NCI-H146 (cell line): ENCODE data around the gene AGBL5.
"Not testable (repeated sequence)": the region's sequence is repeated elsewhere in the genome, so short reads cannot be mapped to it uniquely, and the experiment has no call there.

Experiments used
- DNase-seq: peaks from one replicate; lab custom pipeline; 2025; lab: John Stamatoyannopoulos, UW

The AGBL5 gene

GRCh38 chr2:27053321-27053720 lies 1.9 kb downstream of the AGBL5 start:
- no peak for DNase-seq

DNA sequence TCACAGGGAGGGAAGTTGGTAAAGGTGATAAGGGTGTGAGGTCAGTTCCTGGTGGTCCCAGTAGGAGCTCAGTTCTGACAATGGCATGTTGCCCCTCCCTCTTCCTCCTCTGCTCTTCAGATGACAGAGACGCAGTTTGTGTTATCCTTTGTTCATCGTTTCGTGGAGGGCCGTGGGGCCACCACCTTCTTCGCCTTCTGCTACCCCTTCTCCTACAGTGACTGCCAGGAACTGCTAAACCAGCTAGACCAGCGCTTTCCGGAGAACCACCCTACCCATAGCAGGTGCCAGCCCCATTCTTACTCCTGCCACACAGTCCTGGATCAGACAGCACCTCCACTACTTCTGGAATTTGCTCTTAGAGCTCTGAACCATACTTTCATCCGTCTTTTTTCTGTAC lies 2.3 kb downstream of the AGBL5 start:
- no peak for DNase-seq

DNA sequence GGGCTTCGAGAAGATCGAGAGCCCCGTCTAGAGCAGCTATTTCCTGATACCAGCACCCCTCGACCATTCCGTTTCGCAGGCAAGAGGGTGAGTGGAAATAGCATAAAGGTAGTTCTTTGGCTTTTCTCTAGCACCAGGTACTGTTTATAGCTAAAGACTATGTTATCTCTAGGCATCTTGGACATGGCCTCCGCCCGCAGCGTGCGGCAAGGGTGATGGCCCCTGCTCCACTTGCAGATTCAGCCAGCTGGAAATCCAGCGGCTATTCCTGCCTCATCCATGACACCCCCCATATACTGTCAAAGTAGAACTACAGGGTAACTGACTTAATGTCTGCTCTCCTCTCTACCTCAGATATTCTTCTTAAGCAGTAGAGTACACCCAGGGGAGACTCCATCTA lies 3.3 kb downstream of the AGBL5 start:
- no peak for DNase-seq

DNA sequence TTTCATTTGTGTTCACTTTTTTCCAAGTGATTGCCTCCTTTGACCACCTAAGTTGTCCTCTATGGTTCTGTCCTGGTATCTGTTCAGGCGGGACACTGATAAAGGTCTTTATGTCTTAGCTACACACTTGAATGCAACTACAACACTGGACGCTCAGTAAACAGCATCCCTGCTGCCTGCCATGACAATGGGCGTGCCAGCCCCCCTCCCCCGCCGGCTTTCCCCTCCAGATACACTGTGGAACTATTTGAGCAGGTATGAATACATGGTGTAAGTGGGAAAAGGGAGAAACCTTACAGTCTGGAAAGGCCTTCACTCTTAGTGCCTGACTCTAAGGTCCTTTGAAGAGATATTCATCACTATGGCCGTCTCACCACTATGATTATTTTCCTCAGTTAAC lies 5.7 kb downstream of the AGBL5 start:
- no peak for DNase-seq

DNA sequence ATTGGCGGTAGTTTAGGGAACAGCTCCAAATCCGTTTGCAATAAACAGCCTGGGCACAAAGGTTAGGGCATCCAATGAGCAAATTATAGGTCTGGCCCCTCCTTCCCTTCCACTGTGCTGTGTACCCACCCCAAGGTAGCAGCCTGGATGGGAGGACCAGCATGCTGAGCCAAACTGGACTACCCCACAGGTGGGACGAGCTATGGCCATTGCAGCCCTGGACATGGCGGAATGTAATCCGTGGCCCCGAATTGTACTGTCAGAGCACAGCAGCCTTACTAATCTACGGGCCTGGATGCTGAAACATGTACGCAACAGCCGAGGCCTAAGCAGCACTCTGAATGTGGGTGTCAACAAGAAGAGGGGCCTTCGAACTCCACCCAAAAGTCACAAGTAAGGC lies 6.7 kb downstream of the AGBL5 start:
- no peak for DNase-seq

DNA sequence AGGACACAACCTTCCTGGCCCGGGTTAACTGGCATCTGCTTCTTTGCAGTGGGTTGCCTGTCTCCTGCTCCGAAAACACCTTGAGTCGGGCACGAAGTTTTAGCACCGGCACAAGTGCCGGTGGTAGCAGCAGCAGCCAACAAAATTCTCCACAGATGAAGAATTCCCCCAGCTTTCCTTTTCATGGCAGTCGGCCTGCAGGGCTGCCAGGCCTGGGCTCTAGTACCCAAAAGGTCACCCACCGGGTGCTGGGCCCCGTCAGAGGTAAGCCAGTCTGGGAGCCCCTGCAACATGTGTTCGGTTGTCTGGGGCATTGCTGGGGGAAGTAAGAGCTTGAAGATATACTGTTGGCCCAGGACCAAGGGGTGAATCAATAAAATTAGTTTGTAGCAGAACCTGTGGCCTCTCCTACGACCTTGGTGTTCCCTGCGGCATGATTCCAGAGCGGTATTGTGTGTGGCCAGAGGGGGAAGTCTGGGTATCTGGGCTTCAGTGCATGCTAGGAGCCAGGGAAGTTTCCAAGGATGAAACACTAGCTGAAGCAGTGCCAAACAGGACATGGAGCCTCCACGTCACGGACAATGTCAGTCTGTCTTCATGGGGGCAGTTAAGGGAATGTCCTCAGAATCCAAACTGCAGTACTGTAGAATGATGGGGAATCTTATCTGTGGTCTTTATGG lies 7.8 kb downstream of the AGBL5 start:
- DNase-seq = no peak

DNA sequence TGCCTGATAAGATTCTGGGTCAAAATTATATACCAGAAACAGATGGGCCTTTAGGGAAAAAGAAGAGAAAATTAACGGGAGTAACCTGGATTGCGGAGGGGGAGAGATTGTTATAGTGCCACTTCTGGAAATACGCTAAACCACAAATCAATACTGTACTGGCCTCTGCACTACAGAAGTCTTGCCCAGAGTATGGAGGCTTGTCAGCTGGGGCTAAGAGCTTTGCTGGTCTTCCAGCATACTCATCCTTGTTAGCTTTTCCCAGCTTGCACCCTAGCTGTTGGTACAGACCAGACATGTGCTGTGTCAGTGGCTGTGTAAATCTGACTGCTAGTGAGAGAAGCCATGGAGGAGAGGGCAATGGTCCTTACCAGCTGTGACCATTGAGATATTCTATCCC lies 8.9 kb downstream of the AGBL5 start:
- no peak for DNase-seq

GRCh38 chr2:27065128-27065527 lies 13.7 kb downstream of the AGBL5 start:
- DNase-seq = no peak

DNA sequence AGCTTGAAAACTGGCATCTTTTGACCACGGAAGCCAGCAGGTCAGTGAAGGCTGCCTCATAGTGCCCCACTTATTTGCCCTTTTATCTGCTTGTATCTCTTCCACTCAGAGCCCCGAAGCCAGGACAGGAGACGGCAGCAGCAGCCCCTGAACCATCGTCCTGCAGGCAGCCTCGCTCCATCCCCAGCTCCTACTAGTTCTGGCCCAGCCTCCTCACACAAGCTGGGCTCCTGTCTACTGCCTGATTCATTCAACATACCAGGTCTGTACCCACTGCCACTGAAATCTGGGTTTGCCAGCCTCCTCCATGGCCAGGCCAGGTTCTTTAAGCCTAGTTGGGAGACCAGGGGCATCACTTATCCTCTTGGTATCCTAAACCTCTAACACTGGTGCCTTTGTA lies 15.9 kb downstream of the AGBL5 start:
- no peak for DNase-seq

DNA sequence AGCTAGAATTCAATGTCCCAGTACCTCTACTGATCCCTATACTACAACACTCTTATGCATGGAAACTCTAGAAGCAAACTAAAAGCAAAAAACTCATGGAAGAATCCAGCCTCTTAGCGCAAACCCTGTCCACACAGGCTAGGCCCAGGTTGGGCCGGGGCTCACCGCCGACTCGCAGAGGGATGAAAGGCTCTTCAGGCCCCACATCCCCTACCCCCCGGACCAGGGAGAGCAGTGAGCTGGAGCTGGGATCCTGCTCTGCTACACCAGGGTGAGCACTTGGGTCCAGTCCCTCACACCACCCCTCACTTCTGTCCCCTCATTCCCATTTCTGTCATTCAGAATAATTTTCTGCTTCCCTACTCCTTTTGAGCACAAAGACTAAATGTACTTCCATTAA lies 18.0 kb downstream of the AGBL5 start:
- no peak for DNase-seq

GRCh38 chr2:27069961-27070618 lies 18.6 kb downstream of the AGBL5 start:
- no peak for DNase-seq

DNA sequence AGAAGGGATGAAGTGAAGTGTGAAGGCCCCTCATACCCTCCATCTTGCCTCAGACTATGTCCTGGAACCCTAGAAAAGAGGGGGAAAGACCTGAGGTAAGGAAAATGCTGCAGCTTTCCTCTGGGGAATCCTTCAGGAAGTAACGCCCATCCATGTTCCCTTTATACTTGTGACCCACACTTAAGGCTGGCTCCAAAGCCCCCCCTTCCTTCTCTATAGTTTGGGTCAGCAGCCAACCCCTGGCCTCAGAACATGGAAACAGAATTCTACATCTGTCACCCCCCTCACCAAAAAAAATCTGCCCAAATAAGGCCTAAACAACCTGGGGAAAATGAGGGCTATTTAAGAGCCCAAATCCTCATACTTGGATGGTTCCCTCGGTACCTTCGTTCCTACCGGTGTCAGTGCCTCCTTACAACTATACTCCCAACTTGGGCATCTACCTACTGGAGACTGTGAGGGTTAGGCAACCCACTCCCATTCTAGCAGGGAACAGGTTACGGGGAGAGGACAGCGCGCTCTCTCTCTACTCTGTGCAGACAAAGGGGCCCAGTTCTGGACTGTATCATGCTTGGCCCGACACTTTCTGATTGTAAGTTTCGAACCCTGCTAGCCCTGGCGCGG lies 19.3 kb downstream of the AGBL5 start:
- no peak for DNase-seq

DNA sequence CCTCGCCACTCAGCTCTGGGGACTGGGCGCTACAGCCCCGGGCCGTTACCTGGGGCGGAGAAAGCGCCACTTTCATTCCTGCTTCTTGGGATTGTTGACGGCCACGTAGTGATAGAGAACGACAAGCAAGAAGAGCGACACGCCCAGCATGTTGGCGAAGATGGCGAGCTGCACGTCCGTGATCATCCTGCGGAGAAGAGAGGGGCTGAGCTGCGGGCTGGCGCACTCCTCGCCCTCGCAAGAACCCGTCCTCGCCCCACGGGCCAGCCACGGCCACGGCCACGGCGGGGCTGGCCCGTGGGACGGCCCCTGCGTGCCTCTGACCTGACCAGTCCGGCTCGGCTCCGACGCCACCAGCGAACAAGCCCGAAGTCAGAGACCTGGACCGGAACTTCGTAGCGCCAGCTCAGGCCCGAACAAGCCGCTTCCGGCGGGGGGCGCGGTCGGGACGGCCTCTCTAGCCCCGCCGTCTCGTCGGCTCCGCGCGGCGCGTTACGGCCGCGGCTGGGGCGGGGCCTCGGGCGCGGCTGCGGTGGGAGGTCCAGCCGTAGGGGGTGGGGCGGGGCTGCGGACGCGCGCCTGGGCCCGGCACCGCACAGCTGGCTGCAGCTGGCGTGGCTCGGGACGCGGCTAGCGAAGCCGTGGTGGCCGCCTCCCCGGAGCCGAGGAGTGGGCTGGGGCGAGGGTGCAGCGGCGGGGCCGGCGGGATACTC lies 20.0 kb downstream of the AGBL5 start, which contains the start of gene OST4:
Gene OST4, minus strand, starts transcription at position 378 of the 713 bp plus-strand sequence.
- peak; percentile 90 for DNase-seq

GRCh38 chr2:27071990-27072830 lies 20.7 kb downstream of the AGBL5 start:
- peak; percentile 61 for DNase-seq

DNA sequence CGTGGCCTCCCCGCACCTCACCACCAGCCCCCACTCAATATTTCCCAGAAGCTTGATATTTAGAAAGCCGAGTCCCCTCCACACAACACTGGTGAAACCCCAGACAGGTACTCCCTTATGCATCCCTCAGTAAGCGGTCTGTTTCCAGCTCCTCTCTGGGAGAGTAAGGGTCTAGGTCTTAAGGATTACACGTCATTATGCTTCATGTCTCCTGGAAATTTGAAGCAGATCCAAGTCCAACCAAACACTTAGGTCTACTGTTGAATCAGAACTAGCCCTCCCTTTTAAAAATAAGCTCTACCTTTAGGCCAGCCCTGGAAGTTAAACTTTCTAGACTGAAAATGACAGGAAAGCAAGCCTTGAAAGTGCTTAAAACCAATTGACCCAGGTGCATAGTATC lies 21.5 kb downstream of the AGBL5 start:
- no peak for DNase-seq

- DNase-seq = no peak
These were observed 22.3 kb downstream of the AGBL5 start for GRCh38 chr2:27073782-27074181.

DNA sequence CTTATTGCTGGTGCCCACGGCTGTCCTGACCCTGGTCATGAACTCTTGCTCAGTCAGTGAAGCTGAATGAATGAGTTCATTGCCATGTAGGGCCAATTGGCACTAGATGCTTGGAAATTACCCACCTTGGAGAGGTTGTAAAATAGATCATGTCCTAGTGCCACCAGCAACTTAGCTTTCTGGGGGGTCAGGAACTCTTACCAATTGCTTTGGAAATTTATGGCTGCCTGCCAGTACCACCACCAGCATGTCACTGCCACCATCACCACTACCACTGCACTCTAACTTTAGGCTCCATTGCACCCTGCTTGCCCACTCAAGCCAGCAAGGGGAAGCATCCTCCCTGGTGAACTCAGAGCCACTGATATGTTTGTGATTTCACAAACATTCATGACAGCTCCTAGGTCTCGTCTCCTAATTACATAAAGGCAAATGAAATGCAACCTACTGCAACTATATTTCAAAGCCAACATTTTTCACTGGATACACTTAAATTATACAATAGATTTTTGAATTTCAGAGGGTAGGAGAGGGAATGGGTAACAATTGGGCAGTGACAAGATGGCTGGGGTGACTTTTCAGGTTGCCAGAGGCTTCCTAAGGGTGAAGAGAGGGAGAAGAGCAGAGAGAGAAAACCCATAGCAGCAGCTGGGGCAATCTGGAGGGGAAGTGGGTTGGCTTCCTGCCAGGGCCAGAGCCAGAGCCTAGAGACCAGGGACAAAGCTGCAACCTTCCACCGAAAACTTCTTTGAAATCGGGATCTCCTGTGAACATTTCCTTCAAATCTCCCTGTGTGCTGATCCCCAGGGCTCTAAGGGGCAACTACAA lies 23.5 kb downstream of the AGBL5 start:
- DNase-seq = peak; percentile 38

DNA sequence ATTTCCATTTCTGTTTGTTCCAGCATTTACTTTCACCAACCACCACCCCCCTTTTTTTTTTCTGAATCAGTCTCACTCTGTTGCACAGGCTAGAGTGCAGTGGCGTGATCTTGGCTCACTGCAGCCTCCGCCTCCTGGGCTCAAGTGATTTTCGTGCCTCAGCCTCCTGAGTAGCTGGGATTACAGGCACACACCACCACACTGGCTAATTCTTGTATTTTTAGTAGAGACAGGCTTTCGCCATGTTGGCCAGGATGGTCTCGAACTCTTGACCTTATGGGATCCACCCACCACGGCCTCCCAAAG lies 24.1 kb downstream of the AGBL5 start:
- not testable (repeated sequence) for DNase-seq

GRCh38 chr2:27076323-27076722 lies 24.9 kb downstream of the AGBL5 start:
- DNase-seq = no peak

- DNase-seq = no peak
These were observed 25.8 kb downstream of the AGBL5 start for GRCh38 chr2:27077231-27077630.
